CD4-positive, alpha-beta T cell (primary cell): ENCODE measurements around the gene OGDHL. TPM values are rescaled to one million over a fixed set of nuclear protein-coding genes. Genes with fewer than 3 reads are reported as not detected.

Experiments used
- ATAC-seq: fragments of 200-7000 bp; cut with Tn5 transposase; one replicate; pipeline ENCODE4 v1.10.0; 2022; ENCODE audit warnings: mild to moderate bottlenecking; ENCODE audit not compliant: poor library complexity
- CTCF ChIA-PET: fragments of 350-600 bp; sonication (Branson Sonifier 250); formaldehyde crosslinking; loops from one replicate; lab custom pipeline; 2021; ENCODE audit warnings: antibody characterized with exemption, inconsistent platforms; lab: Charles Lee
- POLR2A ChIA-PET: fragments of 350-600 bp; sonication (Branson Sonifier 250); formaldehyde crosslinking; loops from one replicate; lab custom pipeline; 2021; ENCODE audit warnings: antibody characterized with exemption, inconsistent platforms; lab: Charles Lee
- DNase-seq, 14 experiments: peaks; one replicate each; pipeline ENCODE4 v3.0.0-alpha.2; 2013 to 2020; ENCODE audit warnings: mixed read lengths in 2 of 14
- H3K27ac ChIP-seq, 2 donors: one replicate each; pipeline versions ENCODE4 v1.5.1 to v1.7.0; 2013; ENCODE audit warnings: low read length in 2 of 2, low read depth in 1 of 2, mild to moderate bottlenecking in 1 of 2
- H3K27me3 ChIP-seq, 2 experiments: 1 replicate in 1 of 2; 2 replicates in 1 of 2; pipeline versions ENCODE4 v1.6.1 to v1.7.0; 2013; ENCODE audit warnings: low read length in 2 of 2, control low read depth in 1 of 2, mild to moderate bottlenecking in 1 of 2, moderate library complexity in 1 of 2; ENCODE audit not compliant: insufficient read depth in 2 of 2, control insufficient read depth in 1 of 2
- H3K36me3 ChIP-seq: one replicate; pipeline ENCODE4 v1.6.1; 2013; ENCODE audit warnings: low read length, control low read depth; ENCODE audit not compliant: insufficient read depth
- H3K4me1 ChIP-seq: one replicate; pipeline ENCODE4 v1.6.1; 2013; ENCODE audit warnings: low read length, control low read depth; ENCODE audit not compliant: insufficient read depth
- H3K4me3 ChIP-seq: one replicate; pipeline ENCODE4 v1.5.1; 2013; ENCODE audit warnings: mild to moderate bottlenecking, low read length, moderate library complexity
- H3K9me3 ChIP-seq, 2 experiments: 1 replicate in 1 of 2; 2 replicates in 1 of 2; pipeline versions ENCODE4 v1.6.1 to v1.7.0; 2013; ENCODE audit warnings: low read length in 2 of 2, mild to moderate bottlenecking in 2 of 2, control low read depth in 1 of 2, moderate library complexity in 1 of 2; ENCODE audit not compliant: control insufficient read depth in 1 of 2, insufficient read depth in 1 of 2
- H3K27ac Mint-ChIP-seq: one replicate; pipeline ENCODE4 v1.8.0; 2020; ENCODE audit warnings: mixed read lengths
- H3K27me3 Mint-ChIP-seq: one replicate; pipeline ENCODE4 v1.8.0; 2021; ENCODE audit warnings: mixed read lengths
- H3K36me3 Mint-ChIP-seq: one replicate; pipeline ENCODE4 v1.8.0; 2021; ENCODE audit warnings: low read depth, mixed read lengths
- H3K4me1 Mint-ChIP-seq: one replicate; pipeline ENCODE4 v1.8.0; 2021; ENCODE audit warnings: low read depth, mixed read lengths
- H3K4me3 Mint-ChIP-seq: one replicate; pipeline ENCODE4 v1.8.0; 2020; ENCODE audit warnings: mild to moderate bottlenecking, mixed read lengths
- H3K9me3 Mint-ChIP-seq: one replicate; pipeline ENCODE4 v1.8.0; 2020; ENCODE audit warnings: mixed read lengths
- intact Hi-C, 2 experiments: fragments of 100-400 bp; cut with DNase I in 1 of 2; cut with micrococcal nuclease in 1 of 2; formaldehyde crosslinking; loops; one replicate each; pipeline versions ENCODE4 v1.15.1 to v1.9.0; 2023 to 2025; cut with DNase I, micrococcal nuclease
- total RNA-seq, 174 experiments: library from RNA in 2 of 174; stranded (reverse) in 2 of 174; gene quantifications; one replicate each; pipeline ENCODE4 v1.2.3 and lab custom pipeline; 2021 to 2026
- TF ChIP-seq, protein P1 (sequence below): fragments of 200-600 bp; IDR thresholded peaks from one replicate; pipeline ENCODE4 v1.8.0; 2022; ENCODE audit warnings: antibody characterized with exemption, mild to moderate bottlenecking

OGDHL gene
- total RNA-seq, 2 experiments from 2014 or later = not detected

- Mint-ChIP-seq H3K27ac (no peak overlapping the region), H3K9me3 (no peaks in the 10 kb centered on the region), H3K27me3 (no peaks in the 10 kb centered on the region), H3K36me3 (no peaks in the 10 kb centered on the region), H3K4me3 (no peak overlapping the region), H3K4me1 (no peaks in the 10 kb centered on the region)
- intact Hi-C loops = no loop called here
- no peak overlapping the region for H3K4me3 ChIP-seq
- H3K27me3 ChIP-seq = no peaks in the 10 kb centered on the region
- no peak for ATAC-seq
- TF ChIP-seq, protein P1, sequence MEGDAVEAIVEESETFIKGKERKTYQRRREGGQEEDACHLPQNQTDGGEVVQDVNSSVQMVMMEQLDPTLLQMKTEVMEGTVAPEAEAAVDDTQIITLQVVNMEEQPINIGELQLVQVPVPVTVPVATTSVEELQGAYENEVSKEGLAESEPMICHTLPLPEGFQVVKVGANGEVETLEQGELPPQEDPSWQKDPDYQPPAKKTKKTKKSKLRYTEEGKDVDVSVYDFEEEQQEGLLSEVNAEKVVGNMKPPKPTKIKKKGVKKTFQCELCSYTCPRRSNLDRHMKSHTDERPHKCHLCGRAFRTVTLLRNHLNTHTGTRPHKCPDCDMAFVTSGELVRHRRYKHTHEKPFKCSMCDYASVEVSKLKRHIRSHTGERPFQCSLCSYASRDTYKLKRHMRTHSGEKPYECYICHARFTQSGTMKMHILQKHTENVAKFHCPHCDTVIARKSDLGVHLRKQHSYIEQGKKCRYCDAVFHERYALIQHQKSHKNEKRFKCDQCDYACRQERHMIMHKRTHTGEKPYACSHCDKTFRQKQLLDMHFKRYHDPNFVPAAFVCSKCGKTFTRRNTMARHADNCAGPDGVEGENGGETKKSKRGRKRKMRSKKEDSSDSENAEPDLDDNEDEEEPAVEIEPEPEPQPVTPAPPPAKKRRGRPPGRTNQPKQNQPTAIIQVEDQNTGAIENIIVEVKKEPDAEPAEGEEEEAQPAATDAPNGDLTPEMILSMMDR = no peak
- no peaks in the 10 kb centered on the region for H3K4me1 ChIP-seq
- no peaks in the 10 kb centered on the region for H3K36me3 ChIP-seq
- no peak for DNase-seq
- ChIA-PET CTCF (no interaction called here), POLR2A (no interaction called here)
- peaks cover 0 to 31% of the 10 kb centered on the region in 2 experiments for H3K9me3 ChIP-seq
- H3K27ac ChIP-seq = no peak overlapping the region
These were observed 19.2 kb downstream of the OGDHL start for GRCh38 chr10:49742683-49743463.

DNA sequence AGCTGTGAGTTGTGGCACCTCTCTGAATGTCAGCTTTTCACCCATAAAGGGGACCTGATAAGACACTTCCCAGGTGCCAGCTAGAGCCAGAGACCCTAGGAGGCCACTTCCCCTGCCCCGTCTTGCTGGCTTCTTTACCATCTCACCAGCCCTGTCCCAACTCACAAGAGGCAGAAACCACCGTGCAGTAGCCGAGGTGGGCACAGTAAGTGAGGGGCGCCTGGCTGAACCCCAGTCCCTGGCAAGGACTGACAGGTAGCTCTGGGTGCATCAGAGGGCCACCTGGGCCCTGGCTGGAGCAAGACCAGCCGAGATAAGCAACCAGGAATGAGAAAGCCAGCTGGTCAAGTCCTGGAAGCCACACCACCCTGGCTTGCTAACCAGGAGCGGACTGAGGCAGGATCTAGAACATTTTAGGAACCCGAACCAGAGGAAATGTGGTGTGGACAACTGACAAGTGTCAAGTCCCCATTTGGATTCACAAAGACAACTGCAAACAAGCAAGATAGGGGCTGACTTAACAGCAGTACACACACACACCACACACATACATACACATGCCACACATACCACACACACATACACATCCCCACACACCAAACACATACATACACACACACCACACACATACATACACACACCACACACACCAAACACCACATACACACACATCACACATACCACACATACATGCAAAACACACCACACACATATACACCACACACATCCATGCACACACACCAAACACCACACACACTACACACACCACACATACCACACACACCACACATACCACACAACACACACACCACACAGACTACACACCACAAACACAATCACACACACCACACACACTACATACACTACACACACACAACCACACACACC, 20.8 kb downstream of the OGDHL start:
- intact Hi-C loops = no loop called here
- CTCF ChIA-PET = no interaction called here
- Mint-ChIP-seq H3K9me3 (no peaks in the 10 kb centered on the region), H3K27me3 (no peaks in the 10 kb centered on the region), H3K4me3 (no peak overlapping the region), H3K4me1 (no peaks in the 10 kb centered on the region), H3K27ac (no peak overlapping the region), H3K36me3 (no peaks in the 10 kb centered on the region)
- H3K36me3 ChIP-seq = no peaks in the 10 kb centered on the region
- POLR2A ChIA-PET = no interaction called here
- DNase-seq (no peak), ATAC-seq (no peak)
- no peaks in the 10 kb centered on the region for H3K4me1 ChIP-seq
- H3K4me3 ChIP-seq = no peak overlapping the region
- TF ChIP-seq, protein P1 = no peak
- no peaks in the 10 kb centered on the region for H3K27me3 ChIP-seq
- H3K9me3 ChIP-seq = peaks cover 0 to 35% of the 10 kb centered on the region in 2 experiments
- no peak overlapping the region for H3K27ac ChIP-seq

- H3K9me3 Mint-ChIP-seq = no peaks in the 10 kb centered on the region
- H3K36me3 Mint-ChIP-seq = no peaks in the 10 kb centered on the region
- no peaks in the 10 kb centered on the region for H3K27me3 ChIP-seq
- H3K4me3 ChIP-seq = no peak overlapping the region
- peaks cover 0 to 39% of the 10 kb centered on the region in 2 experiments for H3K9me3 ChIP-seq
- H3K27ac Mint-ChIP-seq = no peak overlapping the region
- no peaks in the 10 kb centered on the region for H3K36me3 ChIP-seq
- ChIA-PET CTCF (no interaction called here), POLR2A (no interaction called here)
- no peak overlapping the region for H3K4me3 Mint-ChIP-seq
- TF ChIP-seq, protein P1 = no peak
- ATAC-seq (no peak), DNase-seq (no peak)
- no peaks in the 10 kb centered on the region for H3K4me1 ChIP-seq
- no peaks in the 10 kb centered on the region for H3K27me3 Mint-ChIP-seq
- H3K27ac ChIP-seq = no peak overlapping the region
- H3K4me1 Mint-ChIP-seq = no peaks in the 10 kb centered on the region
- intact Hi-C loops = no loop called here
These were observed 21.6 kb downstream of the OGDHL start for GRCh38 chr10:49740346-49741107.
